Activated CD4-positive, alpha-beta T cell treated with anti-CD3 and anti-CD28 coated beads, Interleukin-2, Interleukin-6, amounts not matched to agents 100 ng/mL and 50 ng/mL, durations not matched to agents 16 hours and 8 hours (primary cell): ENCODE measurements around the gene EIF3K.
"Not testable (repeated sequence)": the region's sequence is repeated elsewhere in the genome, so short reads cannot be mapped to it uniquely, and the experiment has no call there.

ENCODE experiments used
- DNase-seq: peaks from one replicate; pipeline ENCODE4 v3.0.0-alpha.2; 2020

EIF3K gene

GRCh38 chr19:38619361-38620174 lies 580 bp downstream of the EIF3K start:
- DNase-seq = no peak

GRCh38 chr19:38624822-38625221 lies 5.8 kb downstream of the EIF3K start:
- DNase-seq = no peak

- no peak for DNase-seq
Observed at GRCh38 chr19:38626401-38626800, 7.4 kb downstream of the EIF3K start.

DNA sequence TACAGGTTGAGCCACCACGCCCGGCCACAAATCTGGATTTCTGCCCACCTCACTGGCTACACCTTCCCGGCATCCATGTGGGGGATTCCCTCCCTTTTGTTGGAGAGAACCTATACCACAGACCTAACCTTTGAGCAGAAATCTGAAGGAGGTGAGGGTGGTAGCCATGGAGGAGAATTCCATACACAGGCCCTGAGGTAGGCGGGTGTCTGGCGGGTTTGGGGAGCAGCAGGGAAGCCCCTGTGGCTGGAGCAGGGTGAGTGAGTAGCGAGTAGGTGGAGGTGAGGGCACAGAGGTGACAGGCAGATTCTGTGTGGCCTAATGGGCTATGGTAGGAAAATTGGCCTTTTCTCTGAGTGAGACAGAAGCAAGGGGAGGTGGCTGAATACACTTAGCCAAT lies 10.6 kb downstream of the EIF3K start:
- DNase-seq = no peak

GRCh38 chr19:38631301-38631700 lies 12.3 kb downstream of the EIF3K start:
- not testable (repeated sequence) for DNase-seq

DNA sequence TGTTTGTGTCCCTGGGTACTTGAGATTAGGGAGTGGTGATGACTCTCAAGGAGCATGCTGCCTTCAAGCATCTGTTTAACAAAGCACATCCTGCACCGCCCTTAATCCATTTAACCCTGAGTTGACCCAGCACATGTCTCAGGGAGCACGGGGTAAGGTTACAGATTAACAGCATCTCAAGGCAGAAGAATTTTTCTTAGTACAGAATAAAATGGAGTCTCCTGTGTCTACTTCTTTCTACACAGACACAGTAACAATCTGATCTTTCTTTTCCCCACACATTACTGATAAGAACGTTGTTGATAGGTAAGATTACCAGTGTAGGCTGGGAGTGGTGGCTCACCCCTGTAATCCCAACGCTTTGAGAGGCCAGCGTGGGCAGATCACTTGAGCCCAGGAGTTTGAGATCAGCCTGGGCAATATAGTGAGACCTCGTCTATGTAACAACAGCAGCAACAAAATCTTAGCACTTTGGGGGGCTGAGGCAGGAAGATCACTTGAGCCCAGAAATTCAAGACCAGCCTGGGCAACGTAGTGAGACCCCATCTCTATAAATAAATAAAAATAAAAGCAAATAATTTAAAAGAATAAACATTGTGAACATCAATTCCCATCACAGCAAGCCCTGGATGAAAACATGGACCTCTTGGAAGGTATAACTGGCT lies 13.0 kb downstream of the EIF3K start:
- DNase-seq = not testable (repeated sequence)

GRCh38 chr19:38632476-38633213 lies 13.7 kb downstream of the EIF3K start:
- no peak for DNase-seq

DNA sequence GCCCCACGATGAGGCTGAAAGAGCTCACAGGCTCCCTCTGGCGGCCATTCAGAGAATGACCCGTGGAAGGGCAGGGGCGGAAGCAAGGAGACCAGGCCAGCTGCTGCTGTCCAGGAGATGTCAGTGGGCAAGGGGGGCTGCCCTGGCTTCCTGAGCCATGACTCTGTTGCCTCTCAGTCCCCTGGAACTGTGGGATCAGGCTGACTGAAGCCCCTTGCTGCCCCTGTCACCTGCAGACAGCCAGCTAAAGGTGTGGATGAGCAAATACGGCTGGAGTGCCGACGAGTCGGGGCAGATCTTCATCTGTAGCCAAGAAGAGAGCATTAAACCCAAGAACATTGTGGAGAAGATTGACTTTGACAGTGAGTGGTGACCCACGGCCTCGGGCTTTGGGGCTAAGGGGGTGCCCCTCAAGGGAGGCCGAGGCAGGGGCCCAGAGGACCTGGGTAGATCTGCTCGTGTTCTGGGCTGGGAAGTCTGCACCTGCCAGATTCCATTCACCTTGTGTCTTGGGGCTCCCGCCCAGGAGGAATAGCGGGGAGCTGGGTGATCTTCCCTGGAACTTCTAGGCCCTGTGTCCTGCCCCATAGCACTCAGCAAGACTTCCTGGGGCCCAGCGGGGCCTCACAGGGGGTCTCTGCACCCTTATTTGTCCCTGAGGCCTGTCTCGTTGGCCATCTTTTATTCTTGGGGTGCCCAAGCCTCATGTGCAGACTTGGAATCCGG lies 15.9 kb downstream of the EIF3K start:
- peak; percentile 85 for DNase-seq

DNA sequence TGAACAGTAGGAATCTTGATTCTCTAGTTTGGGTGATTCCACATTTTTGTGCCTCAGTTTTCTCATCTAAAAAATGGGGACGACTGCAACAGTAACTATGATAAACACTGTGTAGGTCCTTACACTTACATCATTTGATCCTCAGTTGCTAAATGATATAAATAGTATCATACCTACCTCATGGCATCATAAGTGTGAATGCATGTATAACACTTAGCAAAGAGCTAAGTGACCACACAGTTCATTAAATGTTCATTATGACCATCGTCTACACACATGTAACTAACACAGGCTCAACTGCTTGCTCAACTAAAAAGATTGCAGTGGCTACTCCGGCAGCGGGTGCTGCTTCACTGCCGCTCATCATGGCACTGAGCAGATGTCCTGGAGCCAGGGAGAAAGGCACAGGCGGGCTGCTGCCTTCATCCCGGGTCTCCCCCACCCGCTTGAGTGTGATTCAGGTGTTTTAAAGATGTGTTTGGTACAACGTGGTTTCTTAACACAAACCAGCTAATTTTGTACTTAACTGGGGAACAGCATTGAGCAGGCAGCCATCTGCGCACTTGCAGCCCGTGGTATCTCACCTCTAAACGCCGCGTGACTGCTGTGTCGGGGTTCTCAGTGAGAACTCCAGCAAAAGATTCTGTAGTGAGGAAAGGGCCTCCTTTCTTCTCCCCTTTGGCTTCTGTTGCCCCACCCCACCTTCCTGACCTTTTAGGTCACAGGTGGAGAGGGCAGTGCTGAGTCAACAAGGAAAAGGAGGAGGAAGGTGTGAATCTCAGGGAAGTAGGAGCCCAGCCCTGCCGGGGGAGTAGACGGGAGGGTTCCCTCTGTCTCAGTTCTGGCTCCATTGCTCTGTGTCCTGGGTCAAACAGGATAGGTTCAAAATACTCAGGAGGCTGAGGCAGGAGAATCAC lies 16.8 kb downstream of the EIF3K start:
- no peak for DNase-seq

DNA sequence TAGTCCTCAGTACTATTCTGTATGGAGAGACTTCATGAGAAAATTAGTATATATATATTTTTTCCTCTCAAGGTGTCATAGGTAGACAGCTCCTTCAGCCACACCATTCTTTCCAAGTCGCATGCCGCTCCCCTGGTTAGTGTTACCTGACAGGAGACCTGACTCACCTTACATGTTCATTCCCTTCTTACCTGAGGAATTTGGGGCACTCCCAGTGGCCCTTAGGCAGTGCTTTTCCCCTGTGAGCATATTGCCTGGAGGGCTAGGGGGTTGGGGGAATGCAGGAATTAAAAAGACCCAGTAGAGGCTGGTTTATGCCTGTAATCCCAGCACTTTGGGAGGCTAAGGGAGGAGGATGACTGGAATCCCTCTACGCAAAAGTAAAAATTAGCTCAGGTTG lies 19.5 kb downstream of the EIF3K start:
- DNase-seq = no peak

DNA sequence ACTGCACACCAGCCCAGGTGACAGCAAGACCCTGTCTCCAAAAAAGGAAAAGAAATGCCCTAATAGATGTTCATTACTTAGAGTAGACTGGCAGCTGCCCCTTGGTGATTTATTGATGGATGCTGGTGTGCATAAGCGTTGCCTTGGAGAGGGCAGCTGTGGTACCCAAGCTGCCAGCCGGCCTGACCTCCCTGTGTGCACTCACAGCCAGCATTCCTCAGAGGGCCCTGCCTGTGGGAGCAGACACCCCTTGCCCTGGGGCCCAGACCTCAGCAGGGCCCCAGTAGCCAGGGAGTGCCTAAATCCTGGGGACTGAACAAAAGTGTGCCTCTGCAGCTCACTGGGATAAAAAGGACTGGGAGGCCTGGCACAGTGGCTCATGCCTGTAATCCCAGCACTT lies 20.7 kb downstream of the EIF3K start:
- DNase-seq = no peak

GRCh38 chr19:38640368-38640767 lies 21.4 kb downstream of the EIF3K start:
- no peak for DNase-seq

DNA sequence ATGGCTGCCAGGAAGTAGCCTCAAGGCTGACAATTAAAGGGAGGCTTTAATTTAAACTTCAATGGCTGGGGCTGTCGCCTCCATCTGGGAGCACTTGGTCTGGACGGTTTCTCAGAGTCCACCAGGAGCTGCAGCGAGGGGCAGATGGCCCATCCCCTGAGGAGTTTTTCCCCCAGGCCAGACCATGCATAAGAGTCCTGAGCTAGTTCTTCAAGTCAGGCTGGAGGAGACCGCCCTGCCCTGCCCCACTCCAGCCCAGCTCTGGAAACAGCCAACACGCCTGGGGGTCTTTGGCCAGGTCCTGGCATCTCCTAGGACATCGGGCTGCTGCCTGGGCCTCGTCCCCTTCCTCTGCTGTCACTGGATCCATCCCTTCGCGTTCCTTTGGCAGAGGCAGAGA lies 23.2 kb downstream of the EIF3K start:
- no peak for DNase-seq

DNA sequence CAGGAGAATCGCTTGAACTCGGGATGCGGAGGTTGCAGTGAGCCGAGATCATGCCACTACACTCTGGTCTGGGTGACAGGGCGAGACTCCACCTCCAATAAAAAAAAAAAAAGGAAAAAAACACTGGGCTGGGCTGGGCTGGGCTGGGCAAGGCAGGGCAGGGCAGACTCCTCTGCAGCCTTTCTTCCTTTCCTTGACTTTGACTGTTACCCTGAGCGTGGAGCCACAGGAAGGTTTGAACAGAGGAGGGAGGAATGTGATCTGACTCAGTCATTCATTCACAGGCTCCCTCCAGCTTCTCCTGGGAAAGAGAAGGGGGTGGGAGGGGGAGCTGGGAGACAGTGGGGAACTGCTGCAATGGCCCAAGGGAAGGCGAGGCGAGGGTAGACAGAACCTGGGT lies 25.7 kb downstream of the EIF3K start:
- DNase-seq = no peak

DNA sequence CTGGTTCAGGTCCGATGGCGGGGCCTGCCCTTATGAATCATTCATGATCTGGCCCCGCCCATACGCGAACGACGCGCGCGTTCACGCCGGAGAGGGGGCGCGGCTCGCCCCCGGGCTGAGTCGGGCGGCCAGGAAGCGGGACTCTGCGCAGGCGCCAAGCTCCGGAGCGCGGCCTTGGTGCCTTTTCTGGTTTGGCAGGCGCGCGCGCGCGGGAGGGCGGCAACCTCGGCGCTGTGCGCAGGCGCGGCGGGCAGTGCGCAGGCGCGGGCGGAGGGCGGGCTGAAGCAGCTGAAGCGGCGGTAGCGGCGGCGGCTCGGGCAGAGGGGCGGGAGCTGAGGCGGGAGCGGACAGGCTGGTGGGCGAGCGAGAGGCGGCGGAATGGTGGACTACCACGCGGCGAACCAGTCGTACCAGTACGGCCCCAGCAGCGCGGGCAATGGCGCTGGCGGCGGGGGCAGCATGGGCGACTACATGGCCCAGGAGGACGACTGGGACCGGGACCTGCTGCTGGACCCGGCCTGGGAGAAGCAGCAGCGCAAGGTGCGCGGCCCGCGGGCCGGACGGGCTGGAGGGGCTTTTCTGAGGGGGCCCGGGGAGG lies 28.5 kb downstream of the EIF3K start, which contains the start of gene ACTN4:
ACTN4 (plus strand) TSS at position 282 of the 598 bp plus-strand sequence; CDS start at position 379, 97 bp downstream.
- DNase-seq = peak; percentile 100

GRCh38 chr19:38647966-38648768 lies 29.2 kb downstream of the EIF3K start:
- no peak for DNase-seq

DNA sequence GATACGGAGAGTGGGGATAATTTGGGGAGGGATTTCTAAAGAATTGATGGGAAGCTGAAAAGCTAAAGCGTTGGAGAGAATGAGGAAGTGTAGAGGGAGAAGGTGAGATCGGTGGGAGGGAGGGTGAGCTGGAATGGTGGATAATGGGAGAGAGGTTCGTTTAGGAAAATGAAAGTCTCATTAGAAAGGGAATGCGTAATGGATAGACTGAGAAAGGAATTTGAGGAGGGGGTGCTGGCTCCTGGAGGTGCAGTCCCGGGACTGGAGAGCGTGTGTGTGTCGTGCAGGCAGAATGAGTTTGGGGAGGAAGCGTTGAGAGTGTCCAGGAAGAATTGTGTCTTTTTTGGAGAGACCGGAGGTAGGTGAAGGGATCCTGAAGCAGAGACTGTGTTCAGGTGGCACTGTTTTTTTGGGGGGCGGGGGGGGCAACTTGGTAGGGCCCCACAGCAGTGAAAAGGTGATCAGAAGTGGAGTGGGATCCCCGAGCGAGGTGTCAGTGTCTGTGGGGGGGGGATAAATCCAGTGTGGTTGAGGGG lies 29.8 kb downstream of the EIF3K start:
- DNase-seq = no peak

DNA sequence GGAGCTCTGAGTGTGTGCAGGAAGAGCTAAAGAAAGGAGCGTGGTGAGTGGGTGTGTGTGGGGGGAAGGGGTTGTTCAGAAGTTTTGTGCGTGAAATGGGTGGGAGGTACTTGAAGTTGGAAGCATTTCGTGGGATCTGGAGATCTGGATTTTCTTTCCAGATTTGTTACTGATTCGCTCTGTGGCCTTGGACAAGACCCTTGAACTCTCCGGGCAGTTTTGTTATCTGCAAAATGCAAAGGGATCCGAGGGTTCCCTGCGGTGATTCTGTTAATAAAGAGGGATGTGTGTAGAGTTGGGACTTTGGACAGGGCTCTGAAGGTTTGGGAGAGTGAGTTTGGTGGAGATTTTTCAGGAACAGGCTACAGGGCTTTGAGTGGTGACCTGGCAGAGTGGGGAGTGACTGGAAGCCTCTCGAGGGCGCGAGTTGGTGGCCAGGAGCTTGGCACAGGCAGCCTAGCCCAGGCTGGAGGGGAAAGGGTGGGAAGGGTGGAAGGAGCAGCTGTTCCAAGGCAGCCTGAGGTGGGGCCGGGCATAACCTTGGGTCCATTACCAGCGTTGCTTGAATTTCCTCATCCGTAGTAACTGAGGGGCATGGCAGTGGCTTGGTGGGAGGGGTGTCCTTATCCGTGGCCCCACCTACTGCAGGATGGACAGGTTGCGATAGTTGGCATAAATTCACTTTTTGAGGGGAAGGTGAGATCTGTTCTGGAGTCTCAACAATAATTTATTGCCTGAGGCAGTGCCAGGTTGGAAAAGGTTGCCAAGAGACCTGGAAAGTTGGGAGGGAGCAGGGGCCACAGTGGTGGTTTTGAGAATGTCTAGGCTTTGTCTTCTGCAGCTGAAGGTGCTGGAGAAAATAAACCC lies 30.6 kb downstream of the EIF3K start:
- DNase-seq = no peak

- no peak for DNase-seq
Observed at GRCh38 chr19:38650172-38650775, 31.3 kb downstream of the EIF3K start.
